NCI-H2029 treated with DMSO at 0.1 percent for 48 hours (cell line): ENCODE results near the gene PIK3C3.
A peak's percentile ranks its signal among the peaks of the same experiment; 100 is the strongest.
"Not testable (repeated sequence)": the region's sequence is repeated elsewhere in the genome, so short reads cannot be mapped to it uniquely, and the experiment has no call there.

Experiments
- DNase-seq: peaks from one replicate; lab custom pipeline; 2025; lab: John Stamatoyannopoulos, UW

The PIK3C3 gene

GRCh38 chr18:42025974-42026625, 71.1 kb downstream of the PIK3C3 start:
- no peak for DNase-seq

- DNase-seq, result no peak
Measured at GRCh38 chr18:42028247-42028832, 73.3 kb downstream of the PIK3C3 start.

GRCh38 chr18:42029092-42029491, 74.1 kb downstream of the PIK3C3 start:
- no peak for DNase-seq

GRCh38 chr18:42030586-42031182, 75.7 kb downstream of the PIK3C3 start:
- DNase-seq, result no peak

GRCh38 chr18:42032447-42032846, 77.4 kb downstream of the PIK3C3 start:
- DNase-seq, result no peak

- no peak for DNase-seq
Measured at GRCh38 chr18:42033137-42033810, 78.2 kb downstream of the PIK3C3 start.

GRCh38 chr18:42038936-42039335, 83.9 kb downstream of the PIK3C3 start:
- no peak for DNase-seq

- no peak for DNase-seq
Measured at GRCh38 chr18:42039396-42039795, 84.4 kb downstream of the PIK3C3 start.

GRCh38 chr18:42041793-42042192, 86.8 kb downstream of the PIK3C3 start:
- DNase-seq, result no peak

- no peak for DNase-seq
Measured at GRCh38 chr18:42045346-42045745, 90.3 kb downstream of the PIK3C3 start.

- no peak for DNase-seq
Measured at GRCh38 chr18:42047721-42048120, 92.7 kb downstream of the PIK3C3 start.

GRCh38 chr18:42048158-42048557, 93.1 kb downstream of the PIK3C3 start:
- DNase-seq, result no peak

- not testable (repeated sequence) for DNase-seq
Measured at GRCh38 chr18:42049536-42049935, 94.5 kb downstream of the PIK3C3 start.

GRCh38 chr18:42051411-42051810, 96.4 kb downstream of the PIK3C3 start:
- no peak for DNase-seq

GRCh38 chr18:42052122-42052708, 97.2 kb downstream of the PIK3C3 start:
- no peak for DNase-seq

- peak; percentile 13 for DNase-seq
Measured at GRCh38 chr18:42053188-42053781, 98.3 kb downstream of the PIK3C3 start.

GRCh38 chr18:42064109-42064508, 109.1 kb downstream of the PIK3C3 start:
- no peak for DNase-seq

- no peak for DNase-seq
Measured at GRCh38 chr18:42067518-42067917, 112.5 kb downstream of the PIK3C3 start.

- DNase-seq, result no peak
Measured at GRCh38 chr18:42068030-42068429, 113.0 kb downstream of the PIK3C3 start.

- DNase-seq, result no peak
Measured at GRCh38 chr18:42069036-42069435, 114.0 kb downstream of the PIK3C3 start.

- DNase-seq, result no peak
Measured at GRCh38 chr18:42072407-42072806, 117.4 kb downstream of the PIK3C3 start.

GRCh38 chr18:42074704-42075103, 119.7 kb downstream of the PIK3C3 start:
- DNase-seq, result no peak
